HL-60 (cell line): ENCODE measurements around the gene KRT27.

Experiments
- CTCF ChIP-seq: IDR thresholded peaks from one replicate; pipeline ENCODE4 v1.5.1; 2011; ENCODE audit warnings: low read length, control low read depth, inconsistent platforms; ENCODE audit not compliant: insufficient read depth
- SPI1 ChIP-seq: IDR thresholded peaks from 2 replicates; pipeline ENCODE4 v1.6.1; 2012; ENCODE audit warnings: low read depth, mild to moderate bottlenecking, borderline replicate concordance
- TF ChIP-seq, protein P1 (sequence below): IDR thresholded peaks from 2 replicates; pipeline ENCODE4 v1.6.1; 2012; ENCODE audit warnings: low read depth; ENCODE audit not compliant: insufficient replicate concordance

GRCh38 chr17:40753804-40754203, 28.5 kb downstream of the KRT27 start:
- TF ChIP-seq CTCF, result no peak
- TF ChIP-seq, protein P1, sequence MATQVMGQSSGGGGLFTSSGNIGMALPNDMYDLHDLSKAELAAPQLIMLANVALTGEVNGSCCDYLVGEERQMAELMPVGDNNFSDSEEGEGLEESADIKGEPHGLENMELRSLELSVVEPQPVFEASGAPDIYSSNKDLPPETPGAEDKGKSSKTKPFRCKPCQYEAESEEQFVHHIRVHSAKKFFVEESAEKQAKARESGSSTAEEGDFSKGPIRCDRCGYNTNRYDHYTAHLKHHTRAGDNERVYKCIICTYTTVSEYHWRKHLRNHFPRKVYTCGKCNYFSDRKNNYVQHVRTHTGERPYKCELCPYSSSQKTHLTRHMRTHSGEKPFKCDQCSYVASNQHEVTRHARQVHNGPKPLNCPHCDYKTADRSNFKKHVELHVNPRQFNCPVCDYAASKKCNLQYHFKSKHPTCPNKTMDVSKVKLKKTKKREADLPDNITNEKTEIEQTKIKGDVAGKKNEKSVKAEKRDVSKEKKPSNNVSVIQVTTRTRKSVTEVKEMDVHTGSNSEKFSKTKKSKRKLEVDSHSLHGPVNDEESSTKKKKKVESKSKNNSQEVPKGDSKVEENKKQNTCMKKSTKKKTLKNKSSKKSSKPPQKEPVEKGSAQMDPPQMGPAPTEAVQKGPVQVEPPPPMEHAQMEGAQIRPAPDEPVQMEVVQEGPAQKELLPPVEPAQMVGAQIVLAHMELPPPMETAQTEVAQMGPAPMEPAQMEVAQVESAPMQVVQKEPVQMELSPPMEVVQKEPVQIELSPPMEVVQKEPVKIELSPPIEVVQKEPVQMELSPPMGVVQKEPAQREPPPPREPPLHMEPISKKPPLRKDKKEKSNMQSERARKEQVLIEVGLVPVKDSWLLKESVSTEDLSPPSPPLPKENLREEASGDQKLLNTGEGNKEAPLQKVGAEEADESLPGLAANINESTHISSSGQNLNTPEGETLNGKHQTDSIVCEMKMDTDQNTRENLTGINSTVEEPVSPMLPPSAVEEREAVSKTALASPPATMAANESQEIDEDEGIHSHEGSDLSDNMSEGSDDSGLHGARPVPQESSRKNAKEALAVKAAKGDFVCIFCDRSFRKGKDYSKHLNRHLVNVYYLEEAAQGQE, result no peak
- no peak for TF ChIP-seq SPI1
